K562 (cell line): ENCODE data around the gene RAB13. TPM values are rescaled to one million over a fixed set of nuclear protein-coding genes. Genes with fewer than 3 reads are reported as not detected.

Source experiments
- ELF1 ChIP-seq: fragments of 200-800 bp; sonication (Bioruptor generic); IDR thresholded peaks from 2 replicates; pipeline ENCODE4 v1.6.1; 2016; ENCODE audit warnings: missing genetic modification characterization, missing compliant biosample characterization
- ETV1 ChIP-seq: fragments of 450-650 bp; conservative IDR thresholded peaks from 2 replicates; pipeline ENCODE4 v1.6.1; 2016; ENCODE audit warnings: missing genetic modification characterization, control low read depth, low read depth, missing compliant biosample characterization
- IFI16 ChIP-seq: fragments of 250-450 bp; sonication (Bioruptor Pico); IDR thresholded peaks from 2 replicates; pipeline ENCODE4 v2.1.2; 2022; ENCODE audit warnings: mild to moderate bottlenecking, inconsistent platforms
- KDM2B ChIP-seq: fragments of 250-450 bp; sonication (Bioruptor Pico); IDR thresholded peaks from 2 replicates; pipeline ENCODE4 v1.8.0; 2021; ENCODE audit warnings: mild to moderate bottlenecking, moderate library complexity
- KDM5B ChIP-seq: fragments of 200-600 bp; sonication (generic); IDR thresholded peaks from 2 replicates; pipeline ENCODE4 v1.6.1; 2012; ENCODE audit warnings: low read depth, mild to moderate bottlenecking, moderate library complexity, low read length, control low read depth, inconsistent platforms; ENCODE audit not compliant: insufficient replicate concordance
- KLF16 ChIP-seq: IDR thresholded peaks from 2 replicates; pipeline ENCODE4 v1.6.1; 2016; ENCODE audit warnings: antibody characterized with exemption
- KLF6 ChIP-seq: fragments of 250-450 bp; sonication (Bioruptor Pico); IDR thresholded peaks from 2 replicates; pipeline ENCODE4 v1.4.0; 2020; ENCODE audit warnings: mild to moderate bottlenecking, moderate library complexity, borderline replicate concordance
- MEF2D ChIP-seq: conservative IDR thresholded peaks from 2 replicates; pipeline ENCODE4 v1.6.1; 2016; ENCODE audit warnings: low read depth, missing genetic modification characterization, missing compliant biosample characterization
- MYNN ChIP-seq, 2 experiments: sonication (generic); formaldehyde crosslinking in 1 of 2; IDR thresholded peaks; 2 replicates each; pipeline versions ENCODE4 v1.5.0 to v1.6.1; 2016 to 2020; ENCODE audit warnings: antibody characterized with exemption in 1 of 2, missing genetic modification reagents in 1 of 2
- PML ChIP-seq: IDR thresholded peaks from 2 replicates; pipeline ENCODE4 v1.6.1; 2012; ENCODE audit warnings: low read length, inconsistent platforms
- SMAD4 ChIP-seq: fragments of 250-450 bp; sonication (Bioruptor Pico); conservative IDR thresholded peaks from 2 replicates; pipeline ENCODE4 v1.8.0; 2021; ENCODE audit warnings: inconsistent platforms, mild to moderate bottlenecking, moderate library complexity
- SPI1 ChIP-seq: IDR thresholded peaks from 2 replicates; pipeline ENCODE4 v1.6.1; 2011; ENCODE audit warnings: low read depth, low read length, control low read depth, borderline replicate concordance
- TEAD4 ChIP-seq, 2 experiments: sonication (generic) in 1 of 2; formaldehyde crosslinking in 1 of 2; IDR thresholded peaks; 2 replicates each; pipeline versions ENCODE4 v1.6.1 to v1.8.0; 2012 to 2022; ENCODE audit warnings: borderline replicate concordance in 1 of 2, inconsistent platforms in 1 of 2, low read length in 1 of 2, mild to moderate bottlenecking in 1 of 2, missing genetic modification reagents in 1 of 2
- TFAP4 ChIP-seq: sonication (generic); formaldehyde crosslinking; IDR thresholded peaks from 2 replicates; pipeline ENCODE4 v1.8.0; 2022; ENCODE audit warnings: missing genetic modification reagents, mild to moderate bottlenecking, moderate library complexity, borderline replicate concordance
- TRIM25 ChIP-seq: fragments of 450-650 bp; IDR thresholded peaks from 2 replicates; pipeline ENCODE4 v1.7.0; 2016; ENCODE audit warnings: borderline replicate concordance
- ZBTB7A ChIP-seq: IDR thresholded peaks from 2 replicates; pipeline ENCODE4 v1.6.1; 2011; ENCODE audit warnings: low read depth, mild to moderate bottlenecking, low read length, moderate library complexity, borderline replicate concordance; ENCODE audit not compliant: control insufficient read depth
- ZBTB9 ChIP-seq: fragments of 450-650 bp; formaldehyde crosslinking; IDR thresholded peaks from 2 replicates; pipeline ENCODE4 v1.4.0; 2020; ENCODE audit warnings: mild to moderate bottlenecking, moderate library complexity
- ZNF507 ChIP-seq: conservative IDR thresholded peaks from 2 replicates; pipeline ENCODE4 v1.6.1; 2017; ENCODE audit warnings: missing genetic modification characterization, missing compliant biosample characterization
- ZNF655 ChIP-seq: fragments of 250-450 bp; sonication (Bioruptor Pico); IDR thresholded peaks from 2 replicates; pipeline ENCODE4 v1.5.0; 2021
- ZNF780A ChIP-seq: fragments of 250-450 bp; sonication (Bioruptor Pico); IDR thresholded peaks from 2 replicates; pipeline ENCODE4 v1.5.0; 2021; ENCODE audit warnings: mild to moderate bottlenecking
- ZSCAN32 ChIP-seq: fragments of 450-650 bp; formaldehyde crosslinking; IDR thresholded peaks from 2 replicates; pipeline ENCODE4 v1.4.0; 2020; ENCODE audit warnings: mild to moderate bottlenecking, moderate library complexity
- polyA plus RNA-seq, 8 experiments: library from polyadenylated mRNA; depleted of rRNA in 4 of 8; stranded (reverse) in 5 of 8; unstranded in 3 of 8; fragments of >200 nt; fragmentation: Nextera tagmentation in 2 of 8; fragmentation: Illumina TruSeq in 1 of 8; extraction: Ambion mirVana in 2 of 8; extraction: Trizol in 1 of 8; gene quantifications; 2 replicates each; pipeline versions ENCODE4 v1.2.1 to v1.2.3, GENCODE V29; 2011 to 2014; ENCODE audit warnings: inconsistent platforms in 1 of 8, missing spikeins in 1 of 8
- total RNA-seq, 7 experiments: library from RNA; depleted of rRNA in 6 of 7; stranded (reverse); fragments of >200 nt in 6 of 7; fragmentation: Illumina TruSeq in 2 of 7; extraction: Trizol in 2 of 7; gene quantifications; 2 replicates each; pipeline versions ENCODE4 v1.2.1 to v1.2.3, GENCODE V29; 2011 to 2021; ENCODE audit warnings: low replicate concordance in 1 of 7

RAB13 gene
- total and polyA plus RNA-seq, 9 of the 15 experiments (the other 6 are each of a cell fraction or from before 2014, with no cell fraction given): 22.3 to 100 (median 39.8) TPM

GRCh38 chr1:153958111-153958960 is 27.8 kb downstream of the RAB13 start, which contains the start of gene CRTC2 (continued):
- TF ChIP-seq ZBTB9 (CRISPR knock-in tag): peak; percentile 82; the same call in 1 of the 2 replicates
- peak; percentile 79; the same call in 1 of the 2 replicates for TF ChIP-seq KLF6 (CRISPR knock-in tag)
- no peak for TF ChIP-seq TRIM25
- peak; percentile 99 for TF ChIP-seq ELF1 (tag)
- peak; percentile 81 for TF ChIP-seq TFAP4 (CRISPR knock-in tag)
- peak; percentile 95 for TF ChIP-seq ETV1 (tag)
- TF ChIP-seq KDM2B: no peak; the same call in 1 of the 2 replicates
- TF ChIP-seq ZNF780A (CRISPR knock-in tag): no peak
- no peak for TF ChIP-seq IFI16
- TF ChIP-seq SPI1: no peak
- no peak for TF ChIP-seq PML
- TF ChIP-seq ZBTB7A: 0 out of 2 replicates have a peak, but pooled peaks have one; percentile 18
- TF ChIP-seq MEF2D (tag): 0 out of 2 replicates have a peak, but pooled peaks have one; percentile 40
- TF ChIP-seq ZNF655: no peak
- TF ChIP-seq TEAD4 (IDR thresholded peaks at IDR 0.05; ENCODE audit: low read length): no peak
- TF ChIP-seq TEAD4 (CRISPR knock-in tag; IDR thresholded peaks at IDR 0.05; ENCODE audit: borderline replicate concordance): no peak
- no peak for TF ChIP-seq KDM5B
- TF ChIP-seq KLF16: no peak
- TF ChIP-seq ZNF507 (tag): no peak
- TF ChIP-seq MYNN (IDR thresholded peaks at IDR 0.05): 0 out of 2 replicates have a peak, but pooled peaks have one; percentile 14
- no peak for TF ChIP-seq MYNN (CRISPR knock-in tag; IDR thresholded peaks at IDR 0.05)
- TF ChIP-seq ZSCAN32 (CRISPR knock-in tag): no peak
- TF ChIP-seq SMAD4 (CRISPR knock-in tag): peak; percentile 66; the same call in 1 of the 2 replicates
